Progenitor cell of endocrine pancreas (in vitro differentiated cells): ENCODE measurements around the gene OSBPL3. TPM values are rescaled to one million over a fixed set of nuclear protein-coding genes. Genes with fewer than 3 reads are reported as not detected.

Experiments
- DNase-seq: peaks from one replicate; pipeline ENCODE4 v3.0.0; 2021; ENCODE audit warnings: low spot score; ENCODE audit not compliant: unreplicated experiment
- H3K27ac Mint-ChIP-seq: 2 replicates; pipeline ENCODE4 v1.8.0; 2021; ENCODE audit warnings: mild to moderate bottlenecking, moderate library complexity, mixed read lengths
- H3K27me3 Mint-ChIP-seq: 2 replicates; pipeline ENCODE4 v1.8.0; 2021; ENCODE audit warnings: mixed read lengths
- H3K36me3 Mint-ChIP-seq: 2 replicates; pipeline ENCODE4 v1.8.0; 2022; ENCODE audit warnings: mixed read lengths; ENCODE audit not compliant: insufficient read depth
- H3K4me1 Mint-ChIP-seq: 2 replicates; pipeline ENCODE4 v1.8.0; 2021; ENCODE audit warnings: low read depth, mixed read lengths
- H3K4me3 Mint-ChIP-seq: 2 replicates; pipeline ENCODE4 v1.8.0; 2021; ENCODE audit warnings: low read depth, mild to moderate bottlenecking, moderate library complexity, mixed read lengths
- H3K9me3 Mint-ChIP-seq: 2 replicates; pipeline ENCODE4 v1.8.0; 2021; ENCODE audit warnings: low read depth, mixed read lengths
- total RNA-seq: library from RNA; stranded (reverse); gene quantifications from 2 replicates; pipeline ENCODE4 v1.2.1, GENCODE V29; 2021
- TF ChIP-seq, protein P1 (sequence below): fragments of 200-600 bp; sonication (generic); IDR thresholded peaks from one replicate; pipeline ENCODE4 v1.5.0; 2021; ENCODE audit warnings: antibody characterized with exemption, mild to moderate bottlenecking; ENCODE audit not compliant: unreplicated experiment

Gene OSBPL3
- total RNA-seq, 1 donor from 2014 or later: 11.6 TPM

DNA sequence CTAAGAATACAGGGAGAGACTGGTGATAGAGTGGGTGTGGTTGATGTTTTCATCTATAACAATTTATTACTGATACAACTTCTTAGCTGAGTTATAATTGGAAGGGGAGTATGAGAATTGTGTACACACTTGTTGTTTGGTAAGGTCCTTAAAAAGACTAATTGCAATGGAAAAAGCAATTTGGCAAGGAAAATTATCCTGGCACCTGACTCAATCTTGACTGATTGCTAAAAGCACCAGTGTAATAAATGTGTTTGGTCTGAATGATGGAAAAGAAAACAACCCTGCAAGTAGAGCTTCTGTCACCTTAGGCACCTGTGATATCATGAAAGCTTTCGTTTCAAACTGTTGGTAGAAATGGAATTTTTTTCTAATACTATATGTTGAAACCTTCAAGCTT, 216.0 kb downstream of the OSBPL3 start:
- Mint-ChIP-seq H3K36me3 (no peaks in the 10 kb centered on the region), H3K4me1 (peaks cover 14% of the 10 kb centered on the region), H3K27me3 (peaks cover 12% of the 10 kb centered on the region), H3K27ac (no peak overlapping the region), H3K9me3 (no peaks in the 10 kb centered on the region), H3K4me3 (no peak overlapping the region)
- TF ChIP-seq, protein P1, sequence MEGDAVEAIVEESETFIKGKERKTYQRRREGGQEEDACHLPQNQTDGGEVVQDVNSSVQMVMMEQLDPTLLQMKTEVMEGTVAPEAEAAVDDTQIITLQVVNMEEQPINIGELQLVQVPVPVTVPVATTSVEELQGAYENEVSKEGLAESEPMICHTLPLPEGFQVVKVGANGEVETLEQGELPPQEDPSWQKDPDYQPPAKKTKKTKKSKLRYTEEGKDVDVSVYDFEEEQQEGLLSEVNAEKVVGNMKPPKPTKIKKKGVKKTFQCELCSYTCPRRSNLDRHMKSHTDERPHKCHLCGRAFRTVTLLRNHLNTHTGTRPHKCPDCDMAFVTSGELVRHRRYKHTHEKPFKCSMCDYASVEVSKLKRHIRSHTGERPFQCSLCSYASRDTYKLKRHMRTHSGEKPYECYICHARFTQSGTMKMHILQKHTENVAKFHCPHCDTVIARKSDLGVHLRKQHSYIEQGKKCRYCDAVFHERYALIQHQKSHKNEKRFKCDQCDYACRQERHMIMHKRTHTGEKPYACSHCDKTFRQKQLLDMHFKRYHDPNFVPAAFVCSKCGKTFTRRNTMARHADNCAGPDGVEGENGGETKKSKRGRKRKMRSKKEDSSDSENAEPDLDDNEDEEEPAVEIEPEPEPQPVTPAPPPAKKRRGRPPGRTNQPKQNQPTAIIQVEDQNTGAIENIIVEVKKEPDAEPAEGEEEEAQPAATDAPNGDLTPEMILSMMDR: no peak
- no peak for DNase-seq

DNA sequence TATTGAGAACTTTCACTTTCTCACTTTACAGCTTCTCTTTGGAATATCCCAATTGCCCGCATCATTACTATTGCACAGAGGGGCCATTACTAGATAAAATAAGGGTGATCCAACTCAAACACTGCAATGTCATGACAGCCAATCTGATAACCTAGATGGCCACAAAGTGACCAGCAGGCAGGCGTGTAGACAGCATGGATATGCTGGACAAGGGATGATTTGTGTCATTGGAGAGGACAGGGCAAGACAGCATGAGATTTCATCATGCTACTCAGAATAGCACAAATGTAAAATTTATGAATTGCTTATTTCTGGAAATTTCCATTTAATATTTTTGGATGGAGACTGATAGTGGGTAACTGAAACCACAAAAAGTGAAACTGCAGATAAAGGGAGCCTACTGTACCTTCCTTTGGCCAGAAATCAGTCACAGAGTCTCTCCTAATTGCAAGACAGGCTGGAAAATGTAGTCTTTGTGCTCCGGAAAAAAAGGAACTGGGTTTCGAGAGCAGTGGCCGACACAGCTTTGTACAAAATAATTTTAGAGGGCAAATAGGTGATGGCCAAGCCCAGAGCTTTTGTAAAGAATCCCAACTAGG, 216.6 kb downstream of the OSBPL3 start:
- no peaks in the 10 kb centered on the region for H3K9me3 Mint-ChIP-seq
- H3K36me3 Mint-ChIP-seq: no peaks in the 10 kb centered on the region
- DNase-seq: no peak
- H3K4me3 Mint-ChIP-seq: no peak overlapping the region
- TF ChIP-seq, protein P1: no peak
- peaks cover 14% of the 10 kb centered on the region for H3K4me1 Mint-ChIP-seq
- no peak overlapping the region for H3K27ac Mint-ChIP-seq
- H3K27me3 Mint-ChIP-seq: peaks cover 17% of the 10 kb centered on the region

DNA sequence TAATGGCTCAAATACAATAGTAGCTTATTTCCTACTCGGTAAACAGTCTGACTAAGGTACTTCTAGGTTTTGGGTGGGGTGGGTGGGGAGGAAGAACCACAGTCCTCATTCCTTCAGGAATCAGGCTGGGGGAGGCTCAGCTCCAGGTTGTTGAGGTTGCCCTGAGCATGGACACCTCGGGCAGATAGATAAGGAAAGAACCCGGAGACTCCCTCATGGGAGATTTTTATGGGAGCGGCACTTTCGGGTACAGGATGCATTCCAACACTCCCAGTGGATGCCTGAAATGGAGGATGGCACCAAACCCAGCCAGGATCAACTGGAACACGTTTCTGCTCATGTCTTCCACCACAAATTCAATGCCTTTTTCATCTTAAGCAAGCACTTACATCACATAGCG, 217.2 kb downstream of the OSBPL3 start:
- no peak overlapping the region for H3K27ac Mint-ChIP-seq
- H3K36me3 Mint-ChIP-seq: no peaks in the 10 kb centered on the region
- no peaks in the 10 kb centered on the region for H3K9me3 Mint-ChIP-seq
- H3K4me1 Mint-ChIP-seq: peaks cover 17% of the 10 kb centered on the region
- peaks cover 22% of the 10 kb centered on the region for H3K27me3 Mint-ChIP-seq
- no peak for DNase-seq
- TF ChIP-seq, protein P1: no peak
- no peak overlapping the region for H3K4me3 Mint-ChIP-seq

DNA sequence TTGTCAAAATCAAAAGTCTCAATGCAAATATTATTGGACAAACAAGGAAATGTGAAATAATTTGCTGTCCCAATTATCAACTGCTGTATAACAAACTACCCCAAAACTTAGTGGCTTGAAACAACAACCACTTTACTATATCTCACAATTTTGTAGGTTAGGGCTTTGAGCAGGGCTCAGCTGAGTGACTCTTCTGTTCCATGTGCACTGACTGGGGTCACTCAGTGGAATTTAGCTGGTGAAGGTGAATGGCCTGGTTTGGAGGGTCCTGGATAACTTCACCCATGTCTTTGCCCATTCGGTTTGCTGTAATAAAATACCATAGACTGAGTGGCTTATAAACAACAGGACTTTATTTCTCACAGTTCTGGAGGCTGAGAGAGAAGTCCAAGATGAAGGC, 219.0 kb downstream of the OSBPL3 start:
- H3K4me1 Mint-ChIP-seq: peaks cover 22% of the 10 kb centered on the region
- no peaks in the 10 kb centered on the region for H3K9me3 Mint-ChIP-seq
- peaks cover 29% of the 10 kb centered on the region for H3K27me3 Mint-ChIP-seq
- no peaks in the 10 kb centered on the region for H3K36me3 Mint-ChIP-seq
- no peak overlapping the region for H3K27ac Mint-ChIP-seq
- TF ChIP-seq, protein P1: no peak
- H3K4me3 Mint-ChIP-seq: no peak overlapping the region
- DNase-seq: no peak

DNA sequence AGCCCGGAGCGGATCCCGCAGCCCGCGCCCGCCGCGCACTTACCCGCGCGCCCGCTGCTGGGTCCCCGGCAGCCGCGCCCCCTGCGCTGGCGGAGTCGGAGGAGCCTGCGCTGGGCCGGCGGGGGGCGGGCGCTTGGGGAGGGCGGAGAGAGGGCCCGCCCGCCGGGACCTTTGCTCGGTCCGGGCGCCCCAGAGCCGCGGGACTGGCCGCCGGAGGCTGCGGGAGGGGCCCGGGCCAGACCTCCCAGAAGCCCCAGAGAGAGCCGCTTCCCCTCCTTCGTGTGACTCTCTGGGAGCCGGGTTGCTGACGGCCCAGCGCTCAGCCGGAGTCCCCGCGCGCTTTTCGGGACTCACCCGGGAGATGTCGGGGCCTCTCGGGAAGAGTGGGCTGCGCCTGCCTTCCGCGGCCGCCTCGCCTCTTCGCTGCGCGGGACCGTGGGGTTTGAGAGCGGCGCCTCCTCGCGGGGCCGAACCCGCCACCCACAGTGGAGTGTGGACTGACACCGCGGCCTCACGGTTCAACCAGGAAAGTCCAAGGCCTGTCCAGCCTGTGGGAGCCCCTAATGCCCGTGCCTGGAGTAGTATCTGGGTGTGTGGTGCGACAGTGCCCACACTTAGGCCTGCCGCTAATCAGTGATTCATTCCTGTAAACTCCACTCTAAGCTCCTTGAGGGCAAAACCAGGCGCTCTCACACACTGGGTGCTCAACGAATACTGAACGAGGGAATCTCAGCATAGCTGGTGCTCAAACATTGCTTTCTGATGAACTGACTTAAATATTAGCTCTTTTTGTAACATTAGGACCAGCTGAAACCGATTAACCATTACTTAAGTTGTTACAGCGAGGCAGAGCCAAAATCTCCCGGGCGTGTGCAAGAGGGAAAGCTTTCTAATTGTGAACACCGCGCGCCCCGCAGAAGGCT, 222.4 kb downstream of the OSBPL3 start, which contains the start of gene GSDME:
TSS of gene GSDME (minus strand) at position 112 of the 923 bp plus-strand sequence. CDS start 7,690 bp downstream, outside the sequence.
- TF ChIP-seq, protein P1: no peak
- no peaks in the 10 kb centered on the region for H3K9me3 Mint-ChIP-seq
- no peaks in the 10 kb centered on the region for H3K36me3 Mint-ChIP-seq
- peak within 1 kb of the TSS; percentile 93 for H3K27ac Mint-ChIP-seq
- H3K4me3 Mint-ChIP-seq: peak within 1 kb of the TSS; percentile 89
- peaks cover 11% of the 10 kb centered on the region for H3K4me1 Mint-ChIP-seq
- H3K27me3 Mint-ChIP-seq: peaks cover 32% of the 10 kb centered on the region
- DNase-seq: peak; percentile 53
